Gastrocnemius medialis (tissue), 4 donors: ENCODE measurements around the gene CLIC1.

ENCODE experiments used
- CTCF ChIP-seq, 5 experiments: fragments of 450-650 bp in 3 of 5; fragments of 200-600 bp in 2 of 5; sonication (generic) in 2 of 5; IDR thresholded peaks in 4 of 5; conservative IDR thresholded peaks in 1 of 5; 1 replicate in 4 of 5; 2 replicates in 1 of 5; pipeline ENCODE4 v1.5.1; 2016 to 2019; ENCODE audit warnings: antibody characterized with exemption in 5 of 5, mild to moderate bottlenecking in 3 of 5, moderate library complexity in 3 of 5
- POLR2A ChIP-seq, 2 donors: fragments of 450-650 bp; IDR thresholded peaks; one replicate each; pipeline ENCODE4 v1.6.1; 2017; ENCODE audit warnings: antibody characterized with exemption in 2 of 2, mild to moderate bottlenecking in 2 of 2, moderate library complexity in 2 of 2

- TF ChIP-seq POLR2A (IDR thresholded peaks at IDR 0.05) (no peak), CTCF (IDR thresholded peaks at IDR 0.05 in 4 of 5, conservative IDR thresholded peaks at IDR 0.05 in 1 of 5) (no peak)
Measured at GRCh38 chr6:31775184-31775583, 38.9 kb upstream of the CLIC1 start.
